ENCODE data around the gene TBCD.

The TBCD gene

DNA sequence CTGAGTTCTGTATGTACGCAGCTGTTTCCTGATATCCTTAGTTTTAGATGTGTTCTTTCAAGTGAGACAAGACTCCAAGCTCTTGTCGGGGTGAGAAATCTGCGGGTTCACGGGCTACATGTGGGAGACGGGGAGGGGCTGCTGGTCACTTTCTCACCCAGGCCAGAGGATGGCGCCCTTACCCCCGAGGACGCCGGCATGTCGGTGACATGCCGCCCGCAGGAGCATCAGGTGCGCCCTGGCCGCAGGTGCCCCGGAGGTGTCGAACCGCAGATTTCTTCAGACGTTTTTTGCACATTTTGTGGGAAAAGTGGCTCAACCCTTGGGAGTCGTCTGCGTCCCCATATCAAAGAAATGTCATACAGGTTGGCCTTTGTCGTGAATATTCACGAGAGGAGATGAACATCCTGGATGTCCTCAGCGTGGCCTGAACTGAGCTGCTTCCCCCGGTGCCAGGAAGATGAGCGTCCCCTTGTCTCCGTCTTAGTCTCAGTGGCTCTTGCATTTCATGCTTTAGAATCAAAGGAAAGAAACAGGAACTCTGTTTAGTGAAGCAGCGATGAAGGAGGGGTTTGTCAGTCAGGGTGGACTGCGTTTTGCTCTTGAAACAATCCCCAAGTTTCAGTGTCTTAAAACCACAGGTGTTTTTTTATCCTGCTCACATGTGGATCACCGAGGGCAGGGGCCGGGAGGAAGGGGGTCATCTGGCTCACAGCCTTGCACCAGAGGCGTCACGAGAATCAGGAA, 163.3 kb downstream of the TBCD start:
- POLR2A ChIA-PET = no interaction called here
- no peaks in the 10 kb centered on the region for H3K4me1 ChIP-seq (ENCODE audit: control insufficient read depth, insufficient read depth, low read length)
- H3K4me3 ChIP-seq (ENCODE audit: low read depth, low read length) = no peak overlapping the region

DNA sequence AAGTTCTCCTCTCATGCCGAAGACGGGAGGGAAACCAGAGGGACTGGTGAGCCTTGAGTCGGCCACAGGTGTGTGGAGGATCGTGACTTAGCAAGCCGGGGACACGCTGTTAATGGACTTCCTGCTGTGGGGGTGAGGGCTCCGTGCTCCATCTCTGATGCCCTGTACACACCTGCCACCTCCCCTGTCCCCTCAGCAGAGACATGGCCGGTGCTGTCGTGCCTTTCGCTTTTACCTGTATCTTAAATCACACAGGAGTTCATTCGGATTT, 163.8 kb downstream of the TBCD start:
- Histone ChIP-seq H3K4me1 (ENCODE audit: control insufficient read depth, insufficient read depth, low read length) (no peaks in the 10 kb centered on the region), H3K4me3 (ENCODE audit: low read depth, low read length) (no peak overlapping the region), H3K27ac (ENCODE audit: extremely low read depth, low read depth, low read length) (no peak overlapping the region), H3K9me3 (ENCODE audit: control insufficient read depth, insufficient read depth, low read depth, low read length) (no peaks in the 10 kb centered on the region), H3K36me3 (ENCODE audit: control insufficient read depth in 2 of 2, insufficient read depth in 1 of 2, low read length in 2 of 2) (peaks cover 0 to 48% of the 10 kb centered on the region in 2 experiments; a peak in 1 of 3 replicates)
- ChIA-PET CTCF (interaction anchor here (0.7 to 0.8 kb wide), 3 partner anchors 58 to 134 kb away, joined by 3 to 4 read pairs (median 3); no protein-coding TSS in a partner anchor), POLR2A (no interaction called here)
- no peak for TF ChIP-seq ZNF707 (tag by site-specific recombination; IDR thresholded peaks at IDR 0.05)
- no peak for TF ChIP-seq ZNF404 (tag by site-specific recombination; IDR thresholded peaks at IDR 0.05)
- TF ChIP-seq ZNF391 (tag by site-specific recombination; IDR thresholded peaks at IDR 0.05; ENCODE audit: borderline replicate concordance, low read depth) = no peak
- TF ChIP-seq, protein P1, sequence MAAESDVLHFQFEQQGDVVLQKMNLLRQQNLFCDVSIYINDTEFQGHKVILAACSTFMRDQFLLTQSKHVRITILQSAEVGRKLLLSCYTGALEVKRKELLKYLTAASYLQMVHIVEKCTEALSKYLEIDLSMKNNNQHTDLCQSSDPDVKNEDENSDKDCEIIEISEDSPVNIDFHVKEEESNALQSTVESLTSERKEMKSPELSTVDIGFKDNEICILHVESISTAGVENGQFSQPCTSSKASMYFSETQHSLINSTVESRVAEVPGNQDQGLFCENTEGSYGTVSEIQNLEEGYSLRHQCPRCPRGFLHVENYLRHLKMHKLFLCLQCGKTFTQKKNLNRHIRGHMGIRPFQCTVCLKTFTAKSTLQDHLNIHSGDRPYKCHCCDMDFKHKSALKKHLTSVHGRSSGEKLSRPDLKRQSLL (tag by site-specific recombination; IDR thresholded peaks at IDR 0.05) = no peak
- TF ChIP-seq HOXC10 (CRISPR knock-in tag; IDR thresholded peaks at IDR 0.05) = no peak
- no peak for TF ChIP-seq ZNF311 (tag by site-specific recombination; IDR thresholded peaks at IDR 0.05; ENCODE audit: borderline replicate concordance)
- peak; percentile 37; the same call in 1 of the 2 replicates for TF ChIP-seq SCRT2 (tag by site-specific recombination; IDR thresholded peaks at IDR 0.05)
- TF ChIP-seq, protein P2, sequence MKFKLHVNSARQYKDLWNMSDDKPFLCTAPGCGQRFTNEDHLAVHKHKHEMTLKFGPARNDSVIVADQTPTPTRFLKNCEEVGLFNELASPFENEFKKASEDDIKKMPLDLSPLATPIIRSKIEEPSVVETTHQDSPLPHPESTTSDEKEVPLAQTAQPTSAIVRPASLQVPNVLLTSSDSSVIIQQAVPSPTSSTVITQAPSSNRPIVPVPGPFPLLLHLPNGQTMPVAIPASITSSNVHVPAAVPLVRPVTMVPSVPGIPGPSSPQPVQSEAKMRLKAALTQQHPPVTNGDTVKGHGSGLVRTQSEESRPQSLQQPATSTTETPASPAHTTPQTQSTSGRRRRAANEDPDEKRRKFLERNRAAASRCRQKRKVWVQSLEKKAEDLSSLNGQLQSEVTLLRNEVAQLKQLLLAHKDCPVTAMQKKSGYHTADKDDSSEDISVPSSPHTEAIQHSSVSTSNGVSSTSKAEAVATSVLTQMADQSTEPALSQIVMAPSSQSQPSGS (tag by site-specific recombination; IDR thresholded peaks at IDR 0.05; ENCODE audit: low read depth) = no peak
- TF ChIP-seq, protein P3, sequence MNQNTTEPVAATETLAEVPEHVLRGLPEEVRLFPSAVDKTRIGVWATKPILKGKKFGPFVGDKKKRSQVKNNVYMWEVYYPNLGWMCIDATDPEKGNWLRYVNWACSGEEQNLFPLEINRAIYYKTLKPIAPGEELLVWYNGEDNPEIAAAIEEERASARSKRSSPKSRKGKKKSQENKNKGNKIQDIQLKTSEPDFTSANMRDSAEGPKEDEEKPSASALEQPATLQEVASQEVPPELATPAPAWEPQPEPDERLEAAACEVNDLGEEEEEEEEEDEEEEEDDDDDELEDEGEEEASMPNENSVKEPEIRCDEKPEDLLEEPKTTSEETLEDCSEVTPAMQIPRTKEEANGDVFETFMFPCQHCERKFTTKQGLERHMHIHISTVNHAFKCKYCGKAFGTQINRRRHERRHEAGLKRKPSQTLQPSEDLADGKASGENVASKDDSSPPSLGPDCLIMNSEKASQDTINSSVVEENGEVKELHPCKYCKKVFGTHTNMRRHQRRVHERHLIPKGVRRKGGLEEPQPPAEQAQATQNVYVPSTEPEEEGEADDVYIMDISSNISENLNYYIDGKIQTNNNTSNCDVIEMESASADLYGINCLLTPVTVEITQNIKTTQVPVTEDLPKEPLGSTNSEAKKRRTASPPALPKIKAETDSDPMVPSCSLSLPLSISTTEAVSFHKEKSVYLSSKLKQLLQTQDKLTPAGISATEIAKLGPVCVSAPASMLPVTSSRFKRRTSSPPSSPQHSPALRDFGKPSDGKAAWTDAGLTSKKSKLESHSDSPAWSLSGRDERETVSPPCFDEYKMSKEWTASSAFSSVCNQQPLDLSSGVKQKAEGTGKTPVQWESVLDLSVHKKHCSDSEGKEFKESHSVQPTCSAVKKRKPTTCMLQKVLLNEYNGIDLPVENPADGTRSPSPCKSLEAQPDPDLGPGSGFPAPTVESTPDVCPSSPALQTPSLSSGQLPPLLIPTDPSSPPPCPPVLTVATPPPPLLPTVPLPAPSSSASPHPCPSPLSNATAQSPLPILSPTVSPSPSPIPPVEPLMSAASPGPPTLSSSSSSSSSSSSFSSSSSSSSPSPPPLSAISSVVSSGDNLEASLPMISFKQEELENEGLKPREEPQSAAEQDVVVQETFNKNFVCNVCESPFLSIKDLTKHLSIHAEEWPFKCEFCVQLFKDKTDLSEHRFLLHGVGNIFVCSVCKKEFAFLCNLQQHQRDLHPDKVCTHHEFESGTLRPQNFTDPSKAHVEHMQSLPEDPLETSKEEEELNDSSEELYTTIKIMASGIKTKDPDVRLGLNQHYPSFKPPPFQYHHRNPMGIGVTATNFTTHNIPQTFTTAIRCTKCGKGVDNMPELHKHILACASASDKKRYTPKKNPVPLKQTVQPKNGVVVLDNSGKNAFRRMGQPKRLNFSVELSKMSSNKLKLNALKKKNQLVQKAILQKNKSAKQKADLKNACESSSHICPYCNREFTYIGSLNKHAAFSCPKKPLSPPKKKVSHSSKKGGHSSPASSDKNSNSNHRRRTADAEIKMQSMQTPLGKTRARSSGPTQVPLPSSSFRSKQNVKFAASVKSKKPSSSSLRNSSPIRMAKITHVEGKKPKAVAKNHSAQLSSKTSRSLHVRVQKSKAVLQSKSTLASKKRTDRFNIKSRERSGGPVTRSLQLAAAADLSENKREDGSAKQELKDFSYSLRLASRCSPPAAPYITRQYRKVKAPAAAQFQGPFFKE (tag by site-specific recombination; IDR thresholded peaks at IDR 0.05; ENCODE audit: borderline replicate concordance) = no peak

More for the DNA sequence above, 163.3 kb downstream of the TBCD start:
- TF ChIP-seq ZNF654 (tag by site-specific recombination; IDR thresholded peaks at IDR 0.05; ENCODE audit: low read depth) = 0 out of 2 replicates have a peak, but pooled peaks have one; percentile 8
- TF ChIP-seq, protein P4, sequence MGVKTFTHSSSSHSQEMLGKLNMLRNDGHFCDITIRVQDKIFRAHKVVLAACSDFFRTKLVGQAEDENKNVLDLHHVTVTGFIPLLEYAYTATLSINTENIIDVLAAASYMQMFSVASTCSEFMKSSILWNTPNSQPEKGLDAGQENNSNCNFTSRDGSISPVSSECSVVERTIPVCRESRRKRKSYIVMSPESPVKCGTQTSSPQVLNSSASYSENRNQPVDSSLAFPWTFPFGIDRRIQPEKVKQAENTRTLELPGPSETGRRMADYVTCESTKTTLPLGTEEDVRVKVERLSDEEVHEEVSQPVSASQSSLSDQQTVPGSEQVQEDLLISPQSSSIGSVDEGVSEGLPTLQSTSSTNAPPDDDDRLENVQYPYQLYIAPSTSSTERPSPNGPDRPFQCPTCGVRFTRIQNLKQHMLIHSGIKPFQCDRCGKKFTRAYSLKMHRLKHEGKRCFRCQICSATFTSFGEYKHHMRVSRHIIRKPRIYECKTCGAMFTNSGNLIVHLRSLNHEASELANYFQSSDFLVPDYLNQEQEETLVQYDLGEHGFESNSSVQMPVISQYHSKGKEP (tag by site-specific recombination; IDR thresholded peaks at IDR 0.05) = no peak
- Histone ChIP-seq H3K9me3 (ENCODE audit: control insufficient read depth, insufficient read depth, low read depth, low read length) (no peaks in the 10 kb centered on the region), H3K27ac (ENCODE audit: extremely low read depth, low read depth, low read length) (no peak overlapping the region), H3K36me3 (ENCODE audit: control insufficient read depth in 2 of 2, insufficient read depth in 1 of 2, low read length in 2 of 2) (peaks cover 0 to 49% of the 10 kb centered on the region in 2 experiments; a peak in 1 of 3 replicates)
- CTCF ChIA-PET = interaction anchor here (0.7 to 1.0 kb wide), 8 partner anchors 37 to 133 kb away, joined by 3 to 5 read pairs (median 3); no protein-coding TSS in a partner anchor

Data from HEK293 (cell line).